IgD-negative memory B cell (primary cell): ENCODE results near the gene ELF4. TPM values are rescaled to one million over a fixed set of nuclear protein-coding genes. Genes with fewer than 3 reads are reported as not detected.

ENCODE experiments used
- H3K27ac Mint-ChIP-seq, 3 donors: one replicate each; pipeline ENCODE4 v1.8.0; 2020 to 2022; ENCODE audit warnings: mild to moderate bottlenecking in 3 of 3, mixed read lengths in 3 of 3, moderate library complexity in 1 of 3
- H3K27me3 Mint-ChIP-seq: one replicate; pipeline ENCODE4 v1.8.0; 2021; ENCODE audit warnings: mixed read lengths
- H3K36me3 Mint-ChIP-seq: one replicate; pipeline ENCODE4 v1.8.0; 2020; ENCODE audit warnings: mild to moderate bottlenecking, mixed read lengths
- H3K4me1 Mint-ChIP-seq, 3 donors: one replicate each; pipeline ENCODE4 v1.8.0; 2020 to 2022; ENCODE audit warnings: mixed read lengths in 3 of 3, mild to moderate bottlenecking in 1 of 3
- H3K4me3 Mint-ChIP-seq, 4 donors: one replicate each; pipeline ENCODE4 v1.8.0; 2020 to 2022; ENCODE audit warnings: mild to moderate bottlenecking in 4 of 4, mixed read lengths in 4 of 4, moderate library complexity in 3 of 4
- H3K9me3 Mint-ChIP-seq, 3 donors: one replicate each; pipeline ENCODE4 v1.8.0; 2020 to 2021; ENCODE audit warnings: mixed read lengths in 3 of 3, mild to moderate bottlenecking in 1 of 3
- polyA plus RNA-seq: library from polyadenylated mRNA; unstranded; fragments of 300-500 nt; fragmentation: Illumina TruSeq; gene quantifications from one replicate; pipeline ENCODE4 v1.2.3, GENCODE V29; 2021

Gene ELF4
- polyA plus RNA-seq, 1 donor from 2014 or later = 15.6 TPM

DNA sequence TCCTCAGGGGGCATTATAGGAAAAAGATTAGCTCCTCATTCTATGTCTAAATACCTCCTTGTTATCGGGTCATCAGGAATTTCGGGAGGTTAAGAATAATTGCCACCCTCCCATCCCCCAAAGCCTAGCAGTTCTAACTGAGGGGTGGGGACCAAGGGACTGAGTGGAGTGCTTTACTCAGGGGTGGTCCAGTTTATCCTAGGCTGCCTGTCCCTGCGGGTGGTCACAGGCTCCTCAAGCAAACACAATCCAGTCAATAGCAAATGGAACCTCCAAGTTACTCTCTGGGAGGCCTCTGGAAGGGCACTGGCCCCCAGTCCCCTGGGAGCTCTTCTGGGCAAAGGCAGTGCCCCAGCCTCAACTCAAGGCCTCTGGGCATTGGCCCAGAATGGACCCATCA, 6.7 kb downstream of the ELF4 start:
- Mint-ChIP-seq H3K9me3 (no peaks in the 10 kb centered on the region), H3K27ac (no peak overlapping the region), H3K36me3 (no peaks in the 10 kb centered on the region), H3K4me1 (peaks cover 22 to 33% (median 31%) of the 10 kb centered on the region in 3 donors), H3K27me3 (no peaks in the 10 kb centered on the region), H3K4me3 (no peak overlapping the region)

DNA sequence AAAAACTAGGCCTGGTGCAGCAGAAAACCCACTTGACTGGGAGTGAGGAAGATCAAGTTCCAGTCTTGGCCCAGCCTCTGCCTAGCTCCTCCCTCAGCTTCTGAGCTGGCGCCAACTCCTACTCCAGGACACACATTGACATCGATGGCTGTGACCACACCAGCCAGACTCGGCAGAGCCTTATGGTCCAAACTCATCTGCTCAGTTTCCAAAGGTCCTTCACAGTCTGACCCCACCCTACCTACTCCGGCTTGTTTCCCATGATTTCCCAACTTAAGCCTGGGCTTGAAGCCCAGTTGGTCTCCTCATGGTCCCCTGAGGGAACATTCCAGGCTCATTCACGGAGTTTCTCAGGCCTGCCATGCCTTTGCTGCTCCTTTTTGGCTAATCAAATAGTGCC, 10.1 kb downstream of the ELF4 start:
- Mint-ChIP-seq H3K4me1 (peaks cover 22 to 28% (median 24%) of the 10 kb centered on the region in 3 donors), H3K27ac (peak overlapping the region in 1 of 3 donors; percentile 3), H3K27me3 (no peaks in the 10 kb centered on the region), H3K36me3 (no peaks in the 10 kb centered on the region), H3K9me3 (no peaks in the 10 kb centered on the region), H3K4me3 (no peak overlapping the region)

DNA sequence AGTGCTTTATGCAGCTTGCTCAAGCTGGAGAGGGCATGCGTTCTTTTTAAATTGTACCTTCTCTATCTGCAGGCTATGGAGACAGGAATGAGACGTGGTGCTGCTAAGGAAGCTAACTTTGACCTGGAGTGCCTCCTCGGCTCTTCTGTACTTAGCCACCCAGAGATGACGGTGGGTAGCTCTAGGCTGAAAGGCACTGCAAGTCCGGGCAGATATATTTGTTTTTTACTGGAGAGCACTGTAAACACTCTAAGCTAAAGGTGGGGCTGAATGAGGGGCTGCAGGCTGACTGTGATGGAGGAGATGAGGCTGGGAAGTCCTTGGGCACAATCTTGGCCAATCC, 12.1 kb downstream of the ELF4 start:
- H3K9me3 Mint-ChIP-seq = no peaks in the 10 kb centered on the region
- no peaks in the 10 kb centered on the region for H3K36me3 Mint-ChIP-seq
- peak overlapping the region in 1 of 4 donors; percentile 63 for H3K4me3 Mint-ChIP-seq
- peaks cover 14 to 21% (median 20%) of the 10 kb centered on the region in 3 donors for H3K4me1 Mint-ChIP-seq
- H3K27me3 Mint-ChIP-seq = no peaks in the 10 kb centered on the region
- H3K27ac Mint-ChIP-seq = no peak overlapping the region

DNA sequence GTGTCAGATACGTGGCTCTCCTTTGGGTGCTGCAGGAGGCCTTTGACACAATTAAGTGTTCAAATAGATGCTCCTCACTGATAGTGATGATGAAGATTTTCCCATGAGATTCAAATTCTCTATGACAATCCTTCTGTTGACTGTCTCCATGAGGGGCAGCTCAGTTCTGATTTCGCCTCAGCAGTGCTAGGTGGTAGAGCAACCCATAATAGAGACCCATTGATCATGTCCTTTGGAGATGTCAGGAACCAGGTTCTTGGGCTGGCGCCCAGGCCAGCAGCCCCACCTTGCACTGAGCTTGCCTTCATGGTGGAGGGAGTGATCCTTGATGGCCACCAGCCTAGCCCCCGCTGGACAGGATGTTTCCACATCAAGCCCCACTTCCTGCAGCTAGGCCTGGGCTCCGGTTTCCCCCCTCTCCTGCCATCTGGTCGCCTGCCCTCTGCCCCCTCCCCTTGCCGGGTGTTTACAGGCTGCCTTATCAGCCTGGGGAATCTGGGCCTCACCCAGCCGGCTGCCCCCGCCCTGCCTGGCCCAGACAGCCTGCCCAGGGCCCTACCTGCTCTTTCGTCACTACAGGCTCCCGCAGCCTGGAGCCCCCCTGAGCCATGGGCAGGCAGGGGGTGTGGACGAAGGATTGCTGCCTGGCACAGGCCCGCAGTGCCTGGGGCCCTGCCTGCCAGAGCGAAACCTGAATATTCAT, 12.6 kb downstream of the ELF4 start:
- H3K36me3 Mint-ChIP-seq = no peaks in the 10 kb centered on the region
- H3K27me3 Mint-ChIP-seq = no peaks in the 10 kb centered on the region
- H3K4me1 Mint-ChIP-seq = peaks cover 12 to 23% (median 17%) of the 10 kb centered on the region in 3 donors
- H3K27ac Mint-ChIP-seq = peak overlapping the region in 1 of 3 donors; percentile 73
- H3K4me3 Mint-ChIP-seq = peak overlapping the region in 2 of 4 donors; percentile 30 to 63
- H3K9me3 Mint-ChIP-seq = no peaks in the 10 kb centered on the region

DNA sequence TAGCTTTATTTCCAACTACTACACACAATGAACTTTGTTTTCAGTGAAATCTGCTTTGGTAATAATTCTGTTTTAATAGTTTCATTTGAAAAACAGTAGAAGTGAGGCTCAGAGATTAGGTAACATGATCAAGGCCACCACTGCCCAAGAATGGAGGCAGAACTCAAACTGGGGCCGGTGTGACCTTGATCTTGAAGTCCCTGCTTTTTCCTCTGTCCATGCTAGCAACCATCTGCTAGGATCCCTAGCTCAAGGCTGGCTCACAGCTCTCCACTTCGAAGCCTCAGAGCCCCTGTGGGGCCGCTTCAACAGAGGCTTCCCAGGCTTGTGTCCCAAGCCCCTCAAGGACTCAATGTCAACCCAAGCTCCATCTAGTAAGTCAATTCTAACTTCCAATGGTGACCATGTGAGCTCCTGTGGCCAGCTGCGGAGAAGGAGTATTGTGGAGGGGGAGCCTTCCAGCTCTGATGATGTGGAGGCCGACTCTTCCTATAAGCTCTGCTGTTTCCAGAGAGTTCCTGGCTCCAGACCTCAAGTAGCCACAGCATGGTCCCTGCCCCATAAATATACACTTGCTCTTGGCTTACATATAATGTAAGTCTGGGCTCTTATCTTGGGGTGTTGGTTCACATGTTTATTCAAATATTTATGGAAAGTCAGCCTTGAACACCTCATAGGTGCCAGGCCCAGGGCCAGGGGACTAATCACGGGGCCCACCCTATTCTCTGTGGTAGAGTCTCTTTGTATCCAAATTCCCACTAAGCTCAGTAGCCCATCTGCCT, 14.9 kb downstream of the ELF4 start:
- Mint-ChIP-seq H3K27ac (peak overlapping the region; percentile 45 to 50 (median 46)), H3K4me3 (no peak overlapping the region), H3K27me3 (no peaks in the 10 kb centered on the region), H3K9me3 (no peaks in the 10 kb centered on the region), H3K36me3 (no peaks in the 10 kb centered on the region), H3K4me1 (peaks cover 20 to 28% (median 21%) of the 10 kb centered on the region in 3 donors)

DNA sequence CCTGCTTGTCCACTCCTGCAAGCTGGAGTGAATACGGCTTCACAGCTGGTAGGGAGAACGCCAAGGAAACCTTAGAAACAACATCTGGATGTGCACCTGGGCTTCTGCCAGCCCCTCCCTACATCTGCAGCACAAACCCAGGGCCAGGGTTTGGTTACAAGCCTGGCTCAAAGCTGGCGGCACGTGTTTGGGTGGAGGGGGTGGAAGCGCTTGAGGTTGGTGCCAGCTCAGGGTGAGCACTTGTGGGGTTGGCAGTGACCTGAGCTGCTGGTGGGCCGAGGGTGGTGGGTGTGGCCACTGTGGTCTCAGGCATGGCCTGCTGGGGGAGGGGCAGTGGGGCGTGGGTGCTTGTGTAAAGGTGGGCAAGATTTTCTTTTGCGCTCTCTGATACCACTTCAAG, 15.6 kb downstream of the ELF4 start:
- no peaks in the 10 kb centered on the region for H3K27me3 Mint-ChIP-seq
- H3K4me1 Mint-ChIP-seq = peaks cover 20 to 30% (median 24%) of the 10 kb centered on the region in 3 donors
- no peak overlapping the region for H3K27ac Mint-ChIP-seq
- no peaks in the 10 kb centered on the region for H3K9me3 Mint-ChIP-seq
- no peaks in the 10 kb centered on the region for H3K36me3 Mint-ChIP-seq
- H3K4me3 Mint-ChIP-seq = no peak overlapping the region

DNA sequence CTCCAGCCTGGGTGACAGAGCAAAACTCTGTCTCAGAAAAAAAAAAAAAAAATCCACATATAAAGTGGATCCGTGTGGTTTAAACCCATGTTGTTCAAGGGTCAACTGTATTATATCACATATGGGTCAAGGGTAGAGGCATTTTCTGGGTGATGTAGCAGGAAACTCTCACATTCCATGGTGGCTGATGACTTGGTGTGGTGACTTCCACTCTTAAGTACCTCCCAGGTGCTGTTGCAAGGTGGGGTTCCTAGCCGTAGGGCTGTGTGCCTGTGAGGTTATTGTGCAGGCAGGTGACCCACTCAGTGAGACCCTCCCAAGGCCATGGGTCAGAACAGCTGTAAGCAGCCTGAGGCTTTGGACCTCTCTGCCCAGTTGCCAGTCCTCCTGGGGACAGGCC, 17.0 kb downstream of the ELF4 start:
- Mint-ChIP-seq H3K27ac (peak overlapping the region in 2 of 3 donors; percentile 59 to 67), H3K36me3 (no peaks in the 10 kb centered on the region), H3K27me3 (no peaks in the 10 kb centered on the region), H3K4me1 (peaks cover 21 to 32% (median 24%) of the 10 kb centered on the region in 3 donors), H3K9me3 (no peaks in the 10 kb centered on the region), H3K4me3 (peak overlapping the region in 2 of 4 donors; percentile 63 to 65)

DNA sequence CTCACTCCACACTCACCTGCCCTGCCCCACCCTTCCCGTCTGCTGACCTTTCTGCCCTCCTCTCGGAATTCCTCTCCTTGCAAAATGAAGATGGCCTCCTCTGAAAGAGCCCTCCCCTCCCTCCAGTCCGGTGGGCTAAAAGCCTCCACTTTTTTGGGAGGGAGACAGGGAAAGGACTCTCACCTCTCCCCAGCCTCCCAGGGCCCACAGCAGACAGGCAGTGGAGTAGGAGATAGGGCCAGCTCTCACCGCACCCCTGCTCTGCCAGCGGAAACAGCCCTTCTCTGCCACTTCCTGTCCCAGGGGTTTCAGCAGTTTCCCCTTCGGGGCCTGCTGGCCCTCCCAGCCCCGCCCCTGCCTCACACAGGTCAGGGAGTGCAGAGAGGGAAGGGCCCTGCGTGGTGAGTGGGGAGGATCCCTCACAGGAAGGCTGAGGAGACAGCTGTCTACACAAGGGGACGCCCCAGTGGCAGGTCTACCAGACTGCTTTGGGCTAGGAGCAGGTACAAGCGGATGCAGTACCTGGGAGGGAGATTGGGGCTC, 18.2 kb downstream of the ELF4 start:
- peaks cover 24 to 36% (median 25%) of the 10 kb centered on the region in 3 donors for H3K4me1 Mint-ChIP-seq
- H3K27ac Mint-ChIP-seq = peak overlapping the region; percentile 80 to 98 (median 89)
- no peaks in the 10 kb centered on the region for H3K36me3 Mint-ChIP-seq
- peaks cover 0 to 2% (median 0%) of the 10 kb centered on the region in 3 donors for H3K9me3 Mint-ChIP-seq
- H3K27me3 Mint-ChIP-seq = peaks cover 2% of the 10 kb centered on the region
- H3K4me3 Mint-ChIP-seq = peak overlapping the region; percentile 74 to 94 (median 86)

DNA sequence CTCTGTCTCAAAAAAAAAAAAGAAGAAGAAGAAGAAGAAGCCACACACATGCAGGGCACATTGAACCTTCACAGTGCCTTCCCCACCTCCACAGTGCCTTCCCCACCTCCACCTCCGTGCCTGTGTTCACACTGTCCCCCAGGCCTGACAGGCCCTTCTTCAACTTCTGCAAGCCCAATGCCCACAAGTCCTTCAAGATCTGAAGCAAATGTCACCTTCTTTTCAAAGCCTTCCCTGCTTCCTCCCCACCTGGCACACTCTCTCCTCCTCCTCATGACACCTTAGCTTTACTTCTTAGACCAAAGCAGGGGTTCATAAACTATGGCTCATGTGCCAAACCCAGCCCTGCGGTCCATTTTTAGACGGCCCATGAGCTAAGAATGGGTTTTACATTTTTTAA, 19.9 kb downstream of the ELF4 start:
- peak overlapping the region in 2 of 3 donors; percentile 30 to 95 for H3K27ac Mint-ChIP-seq
- H3K9me3 Mint-ChIP-seq = peaks cover 0 to 2% (median 0%) of the 10 kb centered on the region in 3 donors
- peak overlapping the region; percentile 40 to 80 (median 54) for H3K4me3 Mint-ChIP-seq
- H3K36me3 Mint-ChIP-seq = no peaks in the 10 kb centered on the region
- peaks cover 6% of the 10 kb centered on the region for H3K27me3 Mint-ChIP-seq
- H3K4me1 Mint-ChIP-seq = peaks cover 36 to 51% (median 37%) of the 10 kb centered on the region in 3 donors

DNA sequence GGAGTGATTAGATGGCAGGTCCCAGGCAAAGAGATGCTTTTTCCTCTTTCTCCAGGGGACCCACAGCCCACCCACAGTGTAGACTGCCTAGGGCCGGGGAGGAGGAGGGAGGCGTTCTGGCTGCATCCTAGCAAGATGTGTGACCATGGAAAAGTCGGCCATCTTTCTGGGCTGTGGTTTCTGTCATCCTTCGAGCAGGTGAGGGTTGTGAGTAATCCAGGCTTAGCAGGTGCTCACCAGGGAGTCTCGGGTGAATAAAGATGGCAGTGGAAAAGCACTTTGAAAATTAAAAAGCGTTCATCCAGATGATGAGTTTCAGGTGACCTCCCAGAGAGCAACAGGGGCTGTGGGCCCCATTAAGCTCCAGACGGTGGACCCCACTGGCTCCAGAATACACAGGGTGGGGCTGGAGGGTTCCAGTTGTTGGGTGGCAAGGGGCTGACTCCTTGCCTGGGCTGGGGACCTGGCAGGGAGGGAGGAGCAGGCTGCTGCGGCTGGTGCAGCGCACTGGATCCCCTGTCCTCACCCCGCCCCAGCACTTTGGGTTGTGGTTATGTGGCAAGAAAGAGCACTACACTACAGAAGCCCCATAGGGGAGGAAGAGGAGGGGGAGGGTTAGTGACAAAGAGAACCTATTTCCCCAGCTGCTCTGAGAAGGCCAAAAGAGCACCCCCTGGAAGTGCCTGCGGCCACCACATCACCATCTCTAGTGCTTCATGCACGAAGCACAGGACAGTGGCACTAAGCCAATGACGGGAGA, 23.7 kb downstream of the ELF4 start:
- Mint-ChIP-seq H3K27me3 (peaks cover 6% of the 10 kb centered on the region), H3K9me3 (peaks cover 0 to 2% (median 0%) of the 10 kb centered on the region in 3 donors), H3K4me3 (peak overlapping the region; percentile 79 to 90 (median 85)), H3K36me3 (no peaks in the 10 kb centered on the region), H3K4me1 (peaks cover 52 to 61% (median 53%) of the 10 kb centered on the region in 3 donors), H3K27ac (peak overlapping the region; percentile 59 to 92 (median 73))

DNA sequence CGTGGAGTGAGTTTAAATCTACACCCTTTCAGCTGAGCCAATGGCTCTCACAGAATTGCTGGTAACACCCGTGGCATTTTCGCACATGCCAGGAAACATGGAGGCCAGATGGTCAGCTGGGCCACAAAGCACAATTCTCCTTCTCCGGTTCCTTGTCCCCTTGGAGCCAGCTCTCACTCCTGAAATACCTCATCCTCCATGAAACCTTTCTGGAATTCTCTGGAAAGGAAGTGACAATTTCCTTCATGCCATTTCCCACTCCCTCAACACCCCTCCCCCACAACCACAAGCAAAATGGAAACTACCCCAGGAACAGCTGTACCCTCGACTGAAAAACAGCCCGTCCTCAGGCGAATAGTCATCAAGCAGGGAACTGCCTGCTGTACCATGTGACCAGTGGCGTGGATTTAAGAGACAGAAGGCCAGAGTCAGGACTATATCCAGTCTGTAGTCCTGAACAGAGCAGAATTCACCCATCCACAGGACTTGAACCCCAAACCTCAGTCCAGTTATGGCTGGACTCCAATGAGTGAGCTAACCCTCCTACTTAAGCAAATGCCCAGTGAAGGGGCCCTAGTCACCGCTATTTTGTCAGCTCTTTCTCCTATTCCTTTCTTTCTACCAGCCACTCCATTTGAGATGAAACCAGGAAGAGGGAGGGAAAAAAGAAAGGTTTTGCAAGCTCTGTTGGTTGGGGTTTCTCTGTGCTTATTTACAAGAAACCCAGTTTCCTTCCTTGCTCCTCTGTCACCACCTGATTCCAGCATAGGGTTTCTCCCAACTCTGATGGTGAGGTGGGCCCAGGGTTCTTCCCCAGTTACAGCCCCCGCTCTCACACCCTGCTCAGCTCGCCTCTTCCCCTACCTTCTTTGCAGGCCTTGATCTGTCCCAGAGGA, 24.5 kb downstream of the ELF4 start:
- H3K4me1 Mint-ChIP-seq = peaks cover 51 to 64% (median 54%) of the 10 kb centered on the region in 3 donors
- peaks cover 6% of the 10 kb centered on the region for H3K27me3 Mint-ChIP-seq
- peak overlapping the region; percentile 73 to 92 (median 81) for H3K27ac Mint-ChIP-seq
- H3K36me3 Mint-ChIP-seq = no peaks in the 10 kb centered on the region
- peaks cover 0 to 2% (median 0%) of the 10 kb centered on the region in 3 donors for H3K9me3 Mint-ChIP-seq
- peak overlapping the region; percentile 79 to 93 (median 85) for H3K4me3 Mint-ChIP-seq

DNA sequence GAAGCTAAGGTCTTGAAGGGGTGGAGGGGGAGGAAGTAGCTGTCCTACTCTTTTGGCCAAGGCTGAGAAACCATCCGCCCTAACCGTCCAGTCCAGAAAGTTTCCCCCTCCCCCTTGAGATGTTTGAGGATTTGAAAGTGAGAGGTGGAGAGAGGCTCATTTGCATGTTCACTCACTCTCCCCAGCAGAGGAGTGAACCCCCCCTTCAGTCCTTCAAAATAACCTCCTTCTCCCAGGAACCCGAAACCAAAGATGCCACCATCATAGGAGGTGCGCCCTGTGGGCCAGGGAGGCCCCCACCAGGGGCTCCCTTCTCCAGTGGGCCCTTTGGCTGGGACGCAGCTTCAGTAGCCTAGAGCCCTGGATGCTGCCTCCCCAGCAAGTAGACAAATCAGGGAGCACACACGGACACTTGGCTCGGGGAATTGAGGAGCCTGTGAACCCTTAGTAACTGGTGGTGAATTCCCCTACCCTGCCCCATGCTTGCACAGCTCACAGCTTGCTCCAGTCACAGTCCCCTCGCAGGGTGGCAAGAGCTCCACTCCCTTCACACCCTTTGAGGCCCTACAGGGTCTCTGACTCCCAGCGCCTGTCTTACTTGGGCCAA, 25.6 kb downstream of the ELF4 start:
- Mint-ChIP-seq H3K9me3 (peaks cover 0 to 2% (median 0%) of the 10 kb centered on the region in 3 donors), H3K36me3 (no peaks in the 10 kb centered on the region), H3K27me3 (peaks cover 6% of the 10 kb centered on the region), H3K4me1 (peaks cover 49 to 60% (median 54%) of the 10 kb centered on the region in 3 donors), H3K4me3 (peak overlapping the region; percentile 79 to 93 (median 85)), H3K27ac (peak overlapping the region; percentile 73 to 95 (median 90))

DNA sequence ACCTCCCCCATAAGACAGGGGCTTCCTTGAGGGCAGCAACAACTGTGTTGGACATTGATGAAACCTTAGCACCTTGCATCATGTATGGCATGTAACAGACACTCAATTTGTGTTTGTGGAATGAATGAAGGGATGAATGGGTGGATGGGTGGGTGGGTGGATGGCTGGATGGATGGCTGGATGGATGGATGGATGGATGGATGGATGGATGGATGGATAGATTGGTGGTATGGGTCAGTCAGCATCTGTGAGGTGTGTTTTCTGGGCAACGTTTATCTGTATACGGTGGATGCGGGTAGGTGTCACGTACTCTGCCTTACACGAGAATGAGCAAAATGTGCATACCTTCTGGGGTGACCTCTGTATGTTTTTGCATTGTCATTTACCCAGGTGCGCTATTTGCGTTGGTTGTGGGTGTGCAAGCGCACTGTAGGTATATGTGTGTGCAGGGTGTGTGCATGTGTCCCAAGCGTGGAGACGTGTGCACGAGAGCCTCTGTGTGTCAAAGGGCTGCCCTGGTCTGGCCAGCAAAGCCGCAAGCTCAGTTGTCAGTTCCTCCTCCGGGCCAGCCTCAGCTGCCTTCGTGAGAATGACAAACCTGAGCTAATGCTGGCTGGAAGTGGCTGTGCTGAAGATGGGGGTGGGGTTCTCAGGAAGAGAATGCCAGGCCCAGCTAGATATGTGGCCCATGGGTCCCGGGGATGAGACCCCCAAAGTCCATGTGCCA, 26.5 kb downstream of the ELF4 start:
- Mint-ChIP-seq H3K9me3 (peaks cover 0 to 2% (median 0%) of the 10 kb centered on the region in 3 donors), H3K4me3 (peak overlapping the region; percentile 79 to 93 (median 86)), H3K36me3 (no peaks in the 10 kb centered on the region), H3K27ac (peak overlapping the region; percentile 73 to 95 (median 90)), H3K27me3 (peaks cover 6% of the 10 kb centered on the region), H3K4me1 (peaks cover 51 to 57% (median 56%) of the 10 kb centered on the region in 3 donors)
